Kidney (tissue), 14 donors: ENCODE measurements around the gene OR2V2. TPM values are rescaled to one million over a fixed set of nuclear protein-coding genes. Genes with fewer than 3 reads are reported as not detected.
"Not testable (repeated sequence)": the region's sequence is repeated elsewhere in the genome, so short reads cannot be mapped to it uniquely, and the experiment has no call there.

Experiments
- DNase-seq, 5 donors: peaks; one replicate each; pipeline ENCODE4 v3.0.0-alpha.2; 2013 to 2020
- FAIRE-seq: peaks from 2 replicates; lab custom pipeline; 2012; peaks lifted over from hg19 to GRCh38; lab: Jason Lieb, UNC
- H3K27ac ChIP-seq, 2 donors: one replicate each; pipeline ENCODE4 v1.7.0; 2013; ENCODE audit warnings: low read depth in 2 of 2, low read length in 2 of 2, inconsistent platforms in 1 of 2
- H3K27me3 ChIP-seq: one replicate; pipeline ENCODE4 v1.7.1; 2013; ENCODE audit warnings: low read length, inconsistent platforms; ENCODE audit not compliant: control insufficient read depth, insufficient read depth
- H3K36me3 ChIP-seq, 3 donors: one replicate each; pipeline versions ENCODE4 v1.7.0 to v1.7.1; 2013; ENCODE audit warnings: low read length in 3 of 3, control low read depth in 1 of 3, inconsistent platforms in 1 of 3; ENCODE audit not compliant: insufficient read depth in 3 of 3, control insufficient read depth in 2 of 3
- H3K4me1 ChIP-seq, 3 donors: one replicate each; pipeline versions ENCODE4 v1.7.0 to v1.7.1; 2013; ENCODE audit warnings: low read length in 3 of 3, inconsistent platforms in 1 of 3, low read depth in 1 of 3; ENCODE audit not compliant: control insufficient read depth in 2 of 3, insufficient read depth in 2 of 3
- H3K4me3 ChIP-seq, 3 donors: one replicate each; pipeline versions ENCODE4 v1.7.0 to v1.8.1; 2013; ENCODE audit warnings: low read length in 3 of 3, control low read depth in 1 of 3, inconsistent platforms in 1 of 3
- H3K9ac ChIP-seq, 3 donors: one replicate each; pipeline versions ENCODE4 v1.7.0 to v1.7.1; 2013; ENCODE audit warnings: low read length in 3 of 3, control low read depth in 1 of 3, inconsistent platforms in 1 of 3
- H3K9me3 ChIP-seq, 3 donors: one replicate each; pipeline versions ENCODE4 v1.7.0 to v1.7.1; 2013; ENCODE audit warnings: low read length in 3 of 3, control low read depth in 1 of 3, inconsistent platforms in 1 of 3; ENCODE audit not compliant: control insufficient read depth in 2 of 3, insufficient read depth in 1 of 3
- intact Hi-C: fragments of 100-400 bp; cut with DNase I; formaldehyde crosslinking; loops from one replicate; pipeline ENCODE4 v1.11.1; 2022
- polyA plus RNA-seq: library from polyadenylated mRNA; stranded (reverse); fragments of 350-450 nt; fragmentation: Illumina TruSeq; extraction: RNeasy Lipid Tissue Mini Kit (QIAGEN cat#74804); gene quantifications from one replicate; pipeline ENCODE4 v1.2.3, GENCODE V29; 2014; ENCODE audit warnings: low read depth, low replicate concordance; ENCODE audit not compliant: insufficient read depth
- total RNA-seq: library from RNA; stranded (reverse); fragmentation: NEBNext Ultra II Directional; extraction: Animal tissue kit (Norgen Biotek cat#: 25700); gene quantifications from one replicate; pipeline ENCODE4 v1.2.1, GENCODE V29; 2021
- TF ChIP-seq, protein P1 (sequence below): IDR thresholded peaks from 3 replicates; pipeline ENCODE4 v1.5.1; 2012; ENCODE audit warnings: mild to moderate bottlenecking, moderate library complexity, borderline replicate concordance; ENCODE audit not compliant: insufficient read depth; ENCODE audit errors: extremely low read depth
- donor health status: control.
- donor health status: control.
- donor health status: control.
- donor health status: control.
- donor health status: control.
- donor health status: DM: yes; HTN: yes; CAD: no.
- donor health status: Normal renal cell carcinoma (clear cell type).

The OR2V2 gene
- total and polyA plus RNA-seq, 2 donors from 2014 or later = not detected

DNA sequence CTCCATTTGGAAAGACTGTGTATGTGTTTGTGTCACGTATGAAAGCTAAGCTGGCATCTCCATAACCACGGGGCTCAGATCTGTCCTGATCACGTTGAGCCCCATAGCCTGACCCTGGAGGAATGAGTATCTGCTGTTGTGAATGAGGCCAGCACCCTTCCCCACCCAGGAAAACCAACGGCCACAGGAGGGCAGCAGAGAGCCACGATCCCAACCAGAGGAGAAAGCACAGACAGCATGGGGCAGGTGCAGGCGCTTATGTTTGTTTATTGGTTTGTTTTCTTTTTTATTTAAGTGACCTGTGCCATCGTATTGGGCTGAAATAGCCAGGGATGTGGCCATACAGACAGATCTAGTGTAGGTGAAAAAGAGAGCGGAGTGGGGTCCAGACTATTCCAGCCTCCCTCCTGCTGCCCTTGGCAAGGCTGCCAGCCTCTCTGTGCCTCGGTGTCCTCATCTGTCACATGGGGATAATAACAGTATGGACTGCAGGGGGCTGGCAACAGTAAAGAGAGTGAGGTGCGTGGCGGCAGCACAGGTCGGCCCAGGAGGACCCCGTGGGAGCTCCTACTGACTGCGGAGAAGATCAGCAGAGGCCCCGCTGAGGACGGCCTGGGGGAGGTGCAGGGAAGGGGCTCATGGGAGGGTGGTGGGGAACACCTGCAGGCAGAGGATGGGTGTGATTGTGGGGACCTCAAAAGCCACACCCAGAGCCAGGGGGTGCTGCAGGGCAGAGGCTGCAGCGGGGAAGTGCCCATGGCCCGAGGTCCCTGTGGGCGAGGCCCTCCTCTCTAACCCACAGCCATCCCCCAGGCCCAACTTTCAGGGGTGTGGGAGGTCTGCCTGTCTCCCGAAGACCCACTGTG, 12.1 kb downstream of the OR2V2 start:
- Histone ChIP-seq H3K4me1 (peaks cover 0 to 4% (median 0%) of the 10 kb centered on the region in 3 donors), H3K9me3 (no peaks in the 10 kb centered on the region), H3K4me3 (no peak overlapping the region), H3K36me3 (no peaks in the 10 kb centered on the region), H3K27me3 (peaks cover 4% of the 10 kb centered on the region), H3K9ac (no peak overlapping the region), H3K27ac (no peak overlapping the region)
- no peak for FAIRE-seq
- intact Hi-C loops = no loop called here
- DNase-seq = peak; percentile 88 to 89 (median 88)
- TF ChIP-seq, protein P1, sequence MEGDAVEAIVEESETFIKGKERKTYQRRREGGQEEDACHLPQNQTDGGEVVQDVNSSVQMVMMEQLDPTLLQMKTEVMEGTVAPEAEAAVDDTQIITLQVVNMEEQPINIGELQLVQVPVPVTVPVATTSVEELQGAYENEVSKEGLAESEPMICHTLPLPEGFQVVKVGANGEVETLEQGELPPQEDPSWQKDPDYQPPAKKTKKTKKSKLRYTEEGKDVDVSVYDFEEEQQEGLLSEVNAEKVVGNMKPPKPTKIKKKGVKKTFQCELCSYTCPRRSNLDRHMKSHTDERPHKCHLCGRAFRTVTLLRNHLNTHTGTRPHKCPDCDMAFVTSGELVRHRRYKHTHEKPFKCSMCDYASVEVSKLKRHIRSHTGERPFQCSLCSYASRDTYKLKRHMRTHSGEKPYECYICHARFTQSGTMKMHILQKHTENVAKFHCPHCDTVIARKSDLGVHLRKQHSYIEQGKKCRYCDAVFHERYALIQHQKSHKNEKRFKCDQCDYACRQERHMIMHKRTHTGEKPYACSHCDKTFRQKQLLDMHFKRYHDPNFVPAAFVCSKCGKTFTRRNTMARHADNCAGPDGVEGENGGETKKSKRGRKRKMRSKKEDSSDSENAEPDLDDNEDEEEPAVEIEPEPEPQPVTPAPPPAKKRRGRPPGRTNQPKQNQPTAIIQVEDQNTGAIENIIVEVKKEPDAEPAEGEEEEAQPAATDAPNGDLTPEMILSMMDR = peak; percentile 80

DNA sequence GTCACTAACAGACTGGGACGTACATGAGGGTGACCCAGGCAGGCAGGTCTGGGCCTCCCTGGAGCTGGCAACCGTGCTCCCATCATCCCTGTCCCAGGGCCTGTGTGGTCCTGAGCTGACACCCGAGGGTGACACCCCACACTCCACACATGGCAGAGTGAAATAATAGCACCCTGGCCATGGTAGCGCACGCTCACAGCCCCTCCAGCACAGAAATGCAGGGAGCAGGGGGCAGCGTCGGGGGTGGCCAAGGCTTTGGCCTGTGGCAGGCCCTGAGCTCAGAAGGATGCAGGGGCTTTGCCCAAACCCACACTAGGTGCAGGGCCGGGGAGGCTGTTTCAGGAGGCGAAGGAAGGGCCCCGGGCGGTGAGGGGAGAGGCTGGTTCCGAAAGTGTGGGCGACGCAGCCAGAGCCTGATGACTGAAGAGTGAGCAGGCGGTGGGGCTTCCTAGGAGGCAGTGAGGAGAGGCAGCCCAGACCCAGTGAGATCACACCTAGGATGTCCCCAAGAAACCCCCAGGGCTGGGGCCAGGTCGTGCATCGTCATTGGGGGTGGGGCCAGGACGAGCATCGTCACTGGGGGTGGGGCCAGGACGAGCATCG, 12.9 kb downstream of the OR2V2 start:
- H3K4me1 ChIP-seq = peaks cover 0 to 4% (median 0%) of the 10 kb centered on the region in 3 donors
- intact Hi-C loops = no loop called here
- no peaks in the 10 kb centered on the region for H3K36me3 ChIP-seq
- no peak overlapping the region for H3K27ac ChIP-seq
- DNase-seq = peak in 1 of 5 donors; percentile 79
- peaks cover 4% of the 10 kb centered on the region for H3K27me3 ChIP-seq
- no peaks in the 10 kb centered on the region for H3K9me3 ChIP-seq
- no peak overlapping the region for H3K4me3 ChIP-seq
- TF ChIP-seq, protein P1 = no peak
- no peak overlapping the region for H3K9ac ChIP-seq
- FAIRE-seq = no peak

DNA sequence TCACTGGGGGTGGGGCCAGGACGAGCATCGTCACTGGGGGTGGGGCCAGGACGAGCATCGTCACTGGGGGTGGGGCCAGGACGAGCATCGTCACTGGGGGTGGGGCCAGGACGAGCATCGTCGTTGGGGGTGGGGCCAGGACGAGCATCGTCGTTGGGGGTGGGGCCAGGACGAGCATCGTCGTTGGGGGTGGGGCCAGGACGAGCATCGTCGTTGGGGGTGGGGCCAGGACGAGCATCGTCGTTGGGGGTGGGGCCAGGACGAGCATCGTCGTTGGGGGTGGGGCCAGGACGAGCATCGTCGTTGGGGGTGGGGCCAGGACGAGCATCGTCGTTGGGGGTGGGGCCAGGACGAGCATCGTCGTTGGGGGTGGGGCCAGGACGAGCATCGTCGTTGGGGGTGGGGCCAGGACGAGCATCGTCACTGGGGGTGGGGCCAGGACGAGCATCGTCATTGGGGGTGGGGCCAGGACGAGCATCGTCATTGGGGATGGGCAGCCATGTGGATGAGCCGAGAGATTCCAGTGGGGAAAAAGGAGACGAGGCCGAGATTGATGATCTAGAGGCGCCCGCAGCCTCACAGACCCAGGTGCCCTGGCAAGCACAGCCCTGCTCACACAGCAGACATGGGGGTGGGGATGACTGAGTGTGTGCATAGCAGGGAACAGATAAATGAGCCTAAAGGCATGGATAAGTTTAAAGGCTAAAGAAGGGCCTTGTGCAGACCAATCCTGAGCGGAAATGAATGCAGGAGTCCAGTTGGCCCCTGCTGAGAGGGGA, 13.6 kb downstream of the OR2V2 start:
- H3K4me3 ChIP-seq = peak overlapping the region in 2 of 3 donors; percentile 17 to 32
- FAIRE-seq, H3K36me3 ChIP-seq, H3K9ac ChIP-seq, H3K27ac ChIP-seq, H3K9me3 ChIP-seq, H3K27me3 ChIP-seq, intact Hi-C loops, H3K4me1 ChIP-seq: not testable (repeated sequence)
- DNase-seq = peak in 3 of 5 donors; percentile 42 to 78 (median 48)
